ENCODE measurements around the gene MSRB1.
"Not testable (repeated sequence)": the region's sequence is repeated elsewhere in the genome, so short reads cannot be mapped to it uniquely, and the experiment has no call there.

The MSRB1 gene

GRCh38 chr16:1926271-1926670 lies 16.7 kb downstream of the MSRB1 start:
- no peak overlapping the region for H3K4me3 ChIP-seq (ENCODE audit: low read depth, low read length)
- TF ChIP-seq CTCF (IDR thresholded peaks at IDR 0.05; ENCODE audit: low read depth, low read length) = no peak

- no peak for TF ChIP-seq CTCF (IDR thresholded peaks at IDR 0.05; ENCODE audit: low read depth, low read length)
- H3K4me3 ChIP-seq (ENCODE audit: low read depth, low read length) = no peak overlapping the region
Observed at GRCh38 chr16:1924095-1924494, 18.9 kb downstream of the MSRB1 start.

- no peak for TF ChIP-seq CTCF (IDR thresholded peaks at IDR 0.05; ENCODE audit: low read depth, low read length)
- no peak overlapping the region for H3K4me3 ChIP-seq (ENCODE audit: low read depth, low read length)
Observed at GRCh38 chr16:1923299-1924034, 19.5 kb downstream of the MSRB1 start.

- H3K4me3 ChIP-seq (ENCODE audit: low read depth, low read length) = no peak overlapping the region
- TF ChIP-seq CTCF (IDR thresholded peaks at IDR 0.05; ENCODE audit: low read depth, low read length) = no peak
Observed at GRCh38 chr16:1922357-1922756, 20.6 kb downstream of the MSRB1 start.

- TF ChIP-seq CTCF (IDR thresholded peaks at IDR 0.05; ENCODE audit: low read depth, low read length) = no peak
Observed at GRCh38 chr16:1920727-1921171, 22.2 kb downstream of the MSRB1 start.

GRCh38 chr16:1920122-1920521 lies 22.9 kb downstream of the MSRB1 start:
- not testable (repeated sequence) for H3K4me3 ChIP-seq (ENCODE audit: low read depth, low read length)

More at GRCh38 chr16:1920727-1921171, 22.2 kb downstream of the MSRB1 start:
- no peak overlapping the region for H3K4me3 ChIP-seq (ENCODE audit: low read depth, low read length)

GRCh38 chr16:1919327-1919998 lies 23.5 kb downstream of the MSRB1 start:
- TF ChIP-seq CTCF (IDR thresholded peaks at IDR 0.05; ENCODE audit: low read depth, low read length) = no peak
- no peak overlapping the region for H3K4me3 ChIP-seq (ENCODE audit: low read depth, low read length)
